Tibial nerve (tissue), 3 donors: ENCODE measurements around the gene CSNK1G2.

Source experiments
- POLR2A ChIP-seq, 2 donors: fragments of 450-650 bp; IDR thresholded peaks; one replicate each; pipeline ENCODE4 v1.6.1; 2017; ENCODE audit warnings: antibody characterized with exemption in 2 of 2, mild to moderate bottlenecking in 2 of 2, moderate library complexity in 2 of 2
- TF ChIP-seq, protein P1 (sequence below), 5 experiments: fragments of 200-600 bp in 3 of 5; fragments of 450-650 bp in 2 of 5; sonication (generic) in 3 of 5; IDR thresholded peaks; one replicate each; pipeline ENCODE4 v1.5.1; 2016 to 2019; ENCODE audit warnings: antibody characterized with exemption in 5 of 5, mild to moderate bottlenecking in 3 of 5, moderate library complexity in 2 of 5

DNA sequence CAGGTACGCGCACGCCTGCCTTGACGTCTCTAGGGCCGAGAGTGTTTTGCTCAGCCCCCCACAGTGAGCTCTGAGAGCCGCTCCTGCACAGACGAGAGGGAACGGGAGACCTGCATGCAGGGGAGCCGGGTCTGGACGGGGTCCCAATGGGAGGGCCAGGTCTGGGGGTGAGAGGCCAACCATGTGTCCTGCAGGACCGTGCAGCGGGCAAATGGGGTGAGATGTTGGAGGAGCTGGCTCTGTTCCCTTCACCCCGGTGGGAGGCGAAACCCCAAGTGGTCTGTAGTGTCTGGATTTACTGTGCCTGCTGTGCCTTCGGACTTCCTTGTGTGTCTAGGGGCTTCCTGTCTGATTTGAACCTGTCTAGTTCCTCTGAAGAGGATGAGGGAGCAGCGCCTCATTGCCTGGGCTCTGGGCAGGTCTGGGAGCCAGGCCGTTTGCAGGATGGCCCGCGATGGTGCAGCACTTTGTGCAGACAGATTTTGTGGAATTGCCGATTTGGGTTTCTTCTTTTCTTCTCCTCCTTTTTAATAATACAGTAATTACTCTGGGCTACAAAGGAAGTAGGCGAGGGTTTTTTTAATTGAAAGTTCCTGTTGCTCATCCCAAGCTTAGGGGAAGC is 2.1 kb downstream of the CSNK1G2 start:
- TF ChIP-seq, protein P1, sequence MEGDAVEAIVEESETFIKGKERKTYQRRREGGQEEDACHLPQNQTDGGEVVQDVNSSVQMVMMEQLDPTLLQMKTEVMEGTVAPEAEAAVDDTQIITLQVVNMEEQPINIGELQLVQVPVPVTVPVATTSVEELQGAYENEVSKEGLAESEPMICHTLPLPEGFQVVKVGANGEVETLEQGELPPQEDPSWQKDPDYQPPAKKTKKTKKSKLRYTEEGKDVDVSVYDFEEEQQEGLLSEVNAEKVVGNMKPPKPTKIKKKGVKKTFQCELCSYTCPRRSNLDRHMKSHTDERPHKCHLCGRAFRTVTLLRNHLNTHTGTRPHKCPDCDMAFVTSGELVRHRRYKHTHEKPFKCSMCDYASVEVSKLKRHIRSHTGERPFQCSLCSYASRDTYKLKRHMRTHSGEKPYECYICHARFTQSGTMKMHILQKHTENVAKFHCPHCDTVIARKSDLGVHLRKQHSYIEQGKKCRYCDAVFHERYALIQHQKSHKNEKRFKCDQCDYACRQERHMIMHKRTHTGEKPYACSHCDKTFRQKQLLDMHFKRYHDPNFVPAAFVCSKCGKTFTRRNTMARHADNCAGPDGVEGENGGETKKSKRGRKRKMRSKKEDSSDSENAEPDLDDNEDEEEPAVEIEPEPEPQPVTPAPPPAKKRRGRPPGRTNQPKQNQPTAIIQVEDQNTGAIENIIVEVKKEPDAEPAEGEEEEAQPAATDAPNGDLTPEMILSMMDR (IDR thresholded peaks at IDR 0.05), result no peak
- no peak for TF ChIP-seq POLR2A (IDR thresholded peaks at IDR 0.05)
